PC-3 (cell line): ENCODE results near the gene UPK1A. TPM values are rescaled to one million over a fixed set of nuclear protein-coding genes. Genes with fewer than 3 reads are reported as not detected.

Experiments used
- ATAC-seq: fragments of 200-7000 bp; cut with Tn5 transposase; 2 replicates; pipeline ENCODE4 v1.9.1; 2020; ENCODE audit warnings: mild to moderate bottlenecking, moderate library complexity
- BruUV-seq: library from RNA; stranded (reverse); fragments of 400-500 nt; replicated peaks from 2 replicates; lab custom pipeline; 2021; lab: Mats Ljungman, UMichigan
- CTCF ChIA-PET: fragments of 300-600 bp; sonication (Branson Sonifier 250); formaldehyde crosslinking; loops from one replicate; lab custom pipeline; 2022; ENCODE audit warnings: antibody characterized with exemption; lab: Charles Lee
- POLR2A ChIA-PET: fragments of 300-600 bp; sonication (Branson Sonifier 250); formaldehyde crosslinking; loops from one replicate; lab custom pipeline; 2022; ENCODE audit warnings: antibody characterized with exemption; ENCODE audit not compliant: unreplicated experiment; lab: Charles Lee
- DNase-seq: peaks from one replicate; pipeline ENCODE4 v3.0.0-alpha.2; 2015
- H2AFZ ChIP-seq: fragments of 300-600 bp; sonication (generic); 2 replicates; pipeline ENCODE4 v1.6.0; 2016; ENCODE audit warnings: antibody characterized with exemption, low read length
- H3F3A ChIP-seq: fragments of 300-600 bp; sonication (generic); one replicate; pipeline ENCODE4 v1.6.0; 2017; ENCODE audit warnings: antibody characterized with exemption, low read length, control low read depth, mild to moderate bottlenecking; ENCODE audit not compliant: unreplicated experiment
- H3K27ac ChIP-seq: fragments of 300-600 bp; sonication (generic); 2 replicates; pipeline ENCODE4 v1.5.1; 2016; ENCODE audit warnings: mild to moderate bottlenecking, low read length
- H3K27me3 ChIP-seq: fragments of 300-600 bp; sonication (generic); 2 replicates; pipeline ENCODE4 v1.6.1; 2016; ENCODE audit warnings: low read length, mixed read lengths
- H3K36me3 ChIP-seq: fragments of 300-600 bp; sonication (generic); 2 replicates; pipeline ENCODE4 v1.6.1; 2016; ENCODE audit warnings: low read depth, mixed run types, low read length, mixed read lengths
- H3K4me1 ChIP-seq: fragments of 300-600 bp; sonication (generic); 2 replicates; pipeline ENCODE4 v1.5.1; 2016; ENCODE audit warnings: low read length; ENCODE audit not compliant: insufficient read depth
- H3K4me2 ChIP-seq: fragments of 300-600 bp; sonication (generic); 2 replicates; pipeline ENCODE4 v1.6.0; 2016; ENCODE audit warnings: low read length
- H3K4me3 ChIP-seq: fragments of 300-600 bp; sonication (generic); 2 replicates; pipeline ENCODE4 v1.5.1; 2016; ENCODE audit warnings: mild to moderate bottlenecking, low read length, mixed read lengths
- H3K79me2 ChIP-seq: fragments of 300-600 bp; sonication (generic); 2 replicates; pipeline ENCODE4 v1.6.1; 2017; ENCODE audit warnings: low read length, mixed read lengths
- H3K9ac ChIP-seq: fragments of 300-600 bp; sonication (generic); 2 replicates; pipeline ENCODE4 v1.6.0; 2016; ENCODE audit warnings: mild to moderate bottlenecking, low read length
- H3K9me2 ChIP-seq: fragments of 300-600 bp; sonication (generic); replicated peaks from 2 replicates; pipeline ENCODE4 v1.6.1; 2016; ENCODE audit warnings: mixed run types, low read length, mixed read lengths
- H3K9me3 ChIP-seq: fragments of 300-600 bp; sonication (generic); 2 replicates; pipeline ENCODE4 v1.6.1; 2016; ENCODE audit warnings: low read length, mixed read lengths
- H4K20me1 ChIP-seq: fragments of 300-600 bp; sonication (generic); 2 replicates; pipeline ENCODE4 v1.6.1; 2016; ENCODE audit warnings: low read length, mixed read lengths
- CTCF ChIP-seq: fragments of 300-600 bp; sonication (generic); conservative IDR thresholded peaks from 2 replicates; pipeline ENCODE4 v1.5.1; 2017; ENCODE audit warnings: antibody characterized with exemption, low read depth, mild to moderate bottlenecking, low read length
- EZH2 ChIP-seq: fragments of 300-600 bp; sonication (generic); IDR thresholded peaks from one replicate; pipeline ENCODE4 v1.6.1; 2017; ENCODE audit warnings: antibody characterized with exemption, mild to moderate bottlenecking, low read length; ENCODE audit not compliant: unreplicated experiment
- EZH2phosphoT487 ChIP-seq: fragments of 300-600 bp; sonication (generic); IDR thresholded peaks from 2 replicates; pipeline ENCODE4 v1.6.1; 2018; ENCODE audit warnings: mild to moderate bottlenecking, antibody characterized with exemption, low read length, borderline replicate concordance
- intact Hi-C: fragments of 100-400 bp; cut with micrococcal nuclease; formaldehyde crosslinking; loops from 2 replicates; pipeline ENCODE4 v1.9.0; 2023
- total RNA-seq: library from RNA; depleted of rRNA; stranded (reverse); fragments of >200 nt; gene quantifications from 2 replicates; pipeline ENCODE4 v1.2.3, GENCODE V29; 2014; rRNA removed

The UPK1A gene
- total RNA-seq, 1 experiment from 2014 or later = not detected

GRCh38 chr19:35727053-35727955, 61.0 kb downstream of the UPK1A start:
- CTCF ChIA-PET = no interaction called here
- POLR2A ChIA-PET = no interaction called here
- Histone ChIP-seq H4K20me1 (no peaks in the 10 kb centered on the region), H3K9ac (no peak overlapping the region), H2AFZ (no peak overlapping the region), H3K4me2 (no peak overlapping the region), H3K9me2 (no peaks in the 10 kb centered on the region), H3K27me3 (no peaks in the 10 kb centered on the region), H3K79me2 (no peaks in the 10 kb centered on the region), H3F3A (no peaks in the 10 kb centered on the region), H3K27ac (no peak overlapping the region), H3K9me3 (no peaks in the 10 kb centered on the region), H3K36me3 (peaks cover 5% of the 10 kb centered on the region), H3K4me3 (no peak overlapping the region), H3K4me1 (no peaks in the 10 kb centered on the region)
- intact Hi-C loops = no loop called here
- no peak for DNase-seq
- BruUV-seq = no TSS peak
- no peak for TF ChIP-seq CTCF
- no peak for TF ChIP-seq EZH2
- no peak for TF ChIP-seq EZH2phosphoT487
- no peak for ATAC-seq

Other genes starting within 250 kb of the UPK1A start
- not detected in 2 replicates for gene FFAR2, start 218.3 kb upstream of the UPK1A start, total RNA-seq
- not detected in 2 replicates for gene KRTDAP, start 176.1 kb upstream of the UPK1A start, total RNA-seq
- gene DMKN, start 152.9 kb upstream of the UPK1A start, total RNA-seq = 128 and 144 TPM in 2 replicates
- 0.26 and 2.1 TPM in 2 replicates for gene SBSN, start 138.2 kb upstream of the UPK1A start, total RNA-seq
- gene GAPDHS, start 133.1 kb upstream of the UPK1A start, total RNA-seq = not detected in 2 replicates
- gene TMEM147, start 120.9 kb upstream of the UPK1A start, total RNA-seq = 191 and 206 TPM in 2 replicates
- not detected in 2 replicates for gene ATP4A, start 102.9 kb upstream of the UPK1A start, total RNA-seq
- not detected in 2 replicates for gene PMIS2, start 80.3 kb upstream of the UPK1A start, total RNA-seq
- 25.9 and 26.4 TPM in 2 replicates for gene HAUS5, start 53.8 kb upstream of the UPK1A start, total RNA-seq
- gene RBM42, start 37.5 kb upstream of the UPK1A start, total RNA-seq = 81.6 and 126 TPM in 2 replicates
- gene ETV2, start 24.8 kb upstream of the UPK1A start, total RNA-seq = 0.36 TPM in 1 of 2 replicates, not detected in the other
- gene COX6B1, start 18.2 kb upstream of the UPK1A start, total RNA-seq = 405 and 563 TPM in 2 replicates
- not detected in 2 replicates for gene ZBTB32, start 38.0 kb downstream of the UPK1A start, total RNA-seq
- 10.8 and 23.4 TPM in 2 replicates for gene KMT2B, start 51.5 kb downstream of the UPK1A start, total RNA-seq
- 0.81 and 9.3 TPM in 2 replicates for gene IGFLR1, start 75.9 kb downstream of the UPK1A start, total RNA-seq
- 7.8 and 16.4 TPM in 2 replicates for gene U2AF1L4, start 78.9 kb downstream of the UPK1A start, total RNA-seq
- 34.3 and 42.9 TPM in 2 replicates for gene PSENEN, start 79.1 kb downstream of the UPK1A start, total RNA-seq
- 4.6 and 8.2 TPM in 2 replicates for gene LIN37, start 82.1 kb downstream of the UPK1A start, total RNA-seq
- not detected in 2 replicates for gene HSPB6, start 90.5 kb downstream of the UPK1A start, total RNA-seq
- gene PROSER3, start 91.7 kb downstream of the UPK1A start, total RNA-seq = 5.5 and 6.1 TPM in 2 replicates
- gene ARHGAP33, start 109.0 kb downstream of the UPK1A start, total RNA-seq = 3.7 and 5.4 TPM in 2 replicates
- not detected in 2 replicates for gene PRODH2, start 146.3 kb downstream of the UPK1A start, total RNA-seq
- not detected in 2 replicates for gene NPHS1, start 186.0 kb downstream of the UPK1A start, total RNA-seq
- gene KIRREL2, start 190.4 kb downstream of the UPK1A start, total RNA-seq = not detected in 2 replicates
- gene APLP1, start 202.1 kb downstream of the UPK1A start, total RNA-seq = 21.1 and 23.2 TPM in 2 replicates
- gene NFKBID, start 234.0 kb downstream of the UPK1A start, total RNA-seq = 9.0 and 10.6 TPM in 2 replicates
- gene HCST, start 236.0 kb downstream of the UPK1A start, total RNA-seq = not detected in 2 replicates
- not detected in 2 replicates for gene TYROBP, start 241.8 kb downstream of the UPK1A start, total RNA-seq